NCI-H460 (cell line): ENCODE measurements around the gene MEF2B. TPM values are rescaled to one million over a fixed set of nuclear protein-coding genes. Genes with fewer than 3 reads are reported as not detected.
"Not testable (repeated sequence)": the region's sequence is repeated elsewhere in the genome, so short reads cannot be mapped to it uniquely, and the experiment has no call there.

ENCODE experiments used
- DNase-seq: peaks from one replicate; pipeline ENCODE4 v3.0.0-alpha.2; 2016; ENCODE audit warnings: low read depth; ENCODE audit errors: extremely low read depth
- total RNA-seq: library from RNA; depleted of rRNA; stranded (reverse); fragments of >200 nt; shearing (Covaris generic); gene quantifications from 2 replicates; pipeline ENCODE4 v1.2.3, GENCODE V29; 2014

MEF2B gene
- total RNA-seq, 1 experiment from 2014 or later: 0.59 TPM

DNA sequence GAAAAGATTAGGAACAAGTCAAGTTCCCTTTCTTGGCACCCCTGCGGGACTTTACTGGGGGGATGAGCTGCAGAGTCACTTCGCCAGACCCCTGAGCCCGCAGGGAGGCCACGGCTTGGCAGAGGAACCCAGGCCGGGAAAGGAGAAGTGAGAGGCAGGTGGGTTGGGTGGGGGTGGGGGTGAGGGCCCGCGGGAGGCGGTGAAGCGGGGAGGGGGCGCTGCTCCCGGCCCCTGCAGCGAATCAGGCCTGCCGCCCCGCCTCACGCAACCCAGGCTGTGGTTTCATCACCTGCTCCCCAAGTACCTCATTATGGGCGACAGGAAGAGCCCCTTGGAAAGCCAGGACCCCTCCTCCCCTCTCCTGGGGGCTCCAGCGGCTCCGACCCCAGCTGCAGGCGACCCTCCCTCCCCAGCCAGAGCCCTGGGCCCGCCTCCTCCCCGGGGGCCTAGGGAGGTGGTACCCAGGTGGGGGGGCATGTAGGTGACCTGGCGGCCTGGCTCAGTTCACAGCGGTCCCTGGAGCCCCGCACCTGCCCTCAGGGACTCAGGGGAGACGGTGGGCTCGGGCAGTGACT is 9.5 kb downstream of the MEF2B start:
- DNase-seq: no peak

GRCh38 chr19:19159534-19159933 is 10.5 kb downstream of the MEF2B start:
- no peak for DNase-seq

GRCh38 chr19:19157808-19158207 is 12.3 kb downstream of the MEF2B start:
- DNase-seq: no peak

DNA sequence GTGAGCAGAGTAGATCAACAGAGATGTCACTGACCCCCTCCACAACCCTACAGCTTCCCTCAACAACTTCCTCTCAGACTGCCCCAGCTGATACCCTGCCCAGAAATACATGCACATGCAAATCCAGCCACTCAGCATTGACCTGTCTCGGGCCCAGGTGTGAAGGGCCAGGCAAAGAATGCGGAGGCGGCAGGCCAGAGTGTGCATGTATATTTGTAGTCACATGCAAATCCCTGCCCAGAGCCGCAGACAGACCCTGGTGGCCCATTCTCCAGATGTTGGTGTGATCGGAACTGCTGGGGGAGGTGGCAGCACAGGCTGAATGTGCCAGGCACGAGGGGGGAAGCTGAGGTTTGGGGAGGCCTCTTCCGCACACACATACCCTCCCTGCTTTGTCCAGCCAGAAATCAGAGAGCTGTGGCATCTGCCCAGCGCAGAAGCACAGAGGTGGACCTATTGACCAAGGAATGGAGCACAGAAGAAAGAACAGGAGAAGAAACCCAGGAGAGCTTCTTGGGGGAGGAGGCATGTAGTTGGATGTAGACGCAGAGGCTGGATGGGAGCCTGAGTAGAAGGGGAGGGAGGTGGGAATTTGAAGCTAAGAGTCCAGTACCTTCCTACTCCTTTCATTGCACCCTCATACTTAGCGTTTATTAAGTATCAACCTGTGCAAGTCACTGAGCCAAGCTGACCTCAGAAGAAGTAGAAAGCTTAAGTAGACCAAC is 14.4 kb downstream of the MEF2B start:
- DNase-seq: no peak

DNA sequence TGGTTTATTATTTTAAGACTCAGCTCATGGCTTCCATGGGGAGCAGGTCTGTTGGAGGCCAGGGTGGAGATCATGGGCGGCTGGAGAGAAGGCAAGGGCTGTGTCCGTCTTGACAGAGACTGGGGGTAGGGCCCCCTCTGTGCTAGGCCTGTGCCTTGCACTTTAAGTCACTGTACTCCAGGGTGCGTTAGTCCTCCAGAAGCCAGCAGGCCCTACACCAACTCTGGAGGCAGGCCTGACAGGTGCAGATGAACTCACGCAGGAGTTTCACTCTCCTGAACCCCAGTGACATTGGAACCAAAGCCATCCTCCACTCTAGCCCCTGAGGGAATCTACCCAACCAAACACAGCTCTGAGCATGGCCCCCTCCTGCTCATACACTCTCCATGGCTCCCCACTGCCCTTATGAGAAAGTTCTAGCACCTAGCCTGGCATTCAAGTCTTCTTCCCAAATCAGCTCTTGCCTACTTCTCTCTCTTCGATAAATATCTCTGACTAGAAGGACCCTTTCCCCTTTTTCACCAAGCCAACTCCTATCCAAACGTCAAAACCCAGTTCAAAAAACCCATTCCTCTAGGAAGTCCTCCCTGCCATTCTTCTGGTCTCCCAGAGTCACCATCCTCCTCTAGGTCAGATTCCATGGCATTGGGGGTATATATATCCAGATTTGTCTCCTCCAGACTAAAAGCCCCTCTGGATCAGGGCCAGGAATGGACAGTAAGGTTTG is 15.1 kb downstream of the MEF2B start:
- DNase-seq: no peak

DNA sequence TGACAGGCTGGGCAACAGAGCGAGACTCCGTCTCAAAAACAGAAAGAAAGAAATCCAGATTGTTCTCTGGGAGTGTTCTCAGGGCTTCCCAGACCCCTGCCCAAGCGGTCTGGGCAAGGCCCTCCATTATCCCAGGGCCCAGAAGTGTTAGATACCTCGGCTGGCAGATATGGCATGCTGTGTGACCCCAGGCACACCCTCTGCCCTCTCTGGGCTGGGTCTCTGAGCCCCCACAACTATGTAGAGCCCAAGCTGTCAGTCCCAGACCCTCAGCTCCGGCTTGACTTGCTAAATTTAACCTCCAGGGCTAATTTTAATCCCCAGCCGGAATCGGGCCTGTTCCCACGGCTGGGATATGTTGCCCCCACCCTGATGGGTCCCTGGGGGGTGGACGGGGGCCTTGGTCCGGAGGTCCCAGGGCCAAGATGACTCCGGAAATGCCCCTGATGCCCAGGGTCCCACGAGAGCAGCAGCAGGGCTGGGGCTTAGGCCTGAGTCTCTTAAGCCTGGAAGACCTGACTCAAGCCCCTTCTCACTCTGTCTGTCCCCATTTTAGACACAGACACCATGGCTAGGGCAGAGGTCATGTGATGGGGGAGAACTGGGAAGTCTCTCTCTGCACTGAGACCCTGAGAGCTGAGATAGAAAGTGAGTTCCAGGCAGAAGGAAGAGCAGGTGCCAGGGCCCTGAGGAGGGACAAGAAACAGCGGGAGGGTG is 17.2 kb downstream of the MEF2B start:
- no peak for DNase-seq

DNA sequence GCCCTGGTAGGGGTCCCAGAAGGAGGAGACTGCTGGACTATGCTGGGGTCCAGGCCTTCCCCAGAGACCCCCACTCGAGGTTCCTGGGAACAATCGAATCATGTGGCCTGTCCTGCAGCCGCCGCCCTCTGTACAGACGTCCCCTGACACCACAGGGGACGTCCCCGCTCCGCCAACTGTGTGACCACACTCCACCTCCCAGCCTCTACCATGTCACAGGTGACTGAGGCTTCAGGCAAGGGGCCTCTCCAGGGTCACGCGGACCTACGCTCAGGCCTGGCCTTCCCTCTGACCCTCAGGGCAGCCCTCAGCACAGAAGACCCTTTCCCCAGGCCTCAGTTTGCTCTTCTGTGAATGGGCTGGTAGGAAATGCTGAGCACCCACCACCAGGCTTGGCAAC is 18.6 kb downstream of the MEF2B start:
- DNase-seq: no peak

DNA sequence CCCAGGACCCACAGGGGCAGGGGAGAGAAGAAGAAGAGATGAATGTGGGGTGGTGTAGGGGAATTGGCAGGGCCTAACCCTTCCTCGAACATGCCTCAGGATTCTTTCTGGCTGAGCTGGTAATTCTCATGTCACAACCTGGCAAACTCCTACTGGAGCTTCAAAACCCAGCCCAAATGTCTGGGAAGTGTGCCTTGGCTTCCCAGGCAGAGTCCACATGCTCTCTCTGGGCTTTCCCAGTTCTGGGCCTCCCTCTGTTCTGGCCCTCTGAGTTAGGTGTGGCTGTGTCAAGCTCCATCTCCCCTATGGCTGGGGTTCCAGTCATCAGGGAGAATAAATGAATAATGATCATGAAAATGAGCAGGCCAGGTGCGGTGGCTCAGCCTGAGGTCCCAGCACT is 20.6 kb downstream of the MEF2B start:
- DNase-seq: no peak

DNA sequence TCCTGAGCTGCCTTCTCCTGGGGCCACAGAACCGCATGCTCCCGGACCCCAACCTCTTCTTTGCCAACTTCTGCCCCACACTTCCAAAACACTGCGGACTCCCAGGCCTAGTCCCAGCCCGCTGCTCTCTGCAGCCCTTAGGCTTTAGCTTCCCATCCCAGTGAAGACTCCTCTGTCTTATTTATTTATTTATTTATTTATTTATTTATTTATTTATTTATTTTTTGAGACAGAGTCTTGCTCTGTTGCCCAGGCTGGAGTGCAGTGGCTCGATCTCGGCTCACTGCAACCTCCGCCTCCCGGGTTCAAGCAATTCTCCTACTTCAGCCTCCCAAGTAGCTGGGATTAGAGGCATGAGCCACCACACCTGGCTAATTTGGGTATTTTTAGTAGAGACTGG is 21.6 kb downstream of the MEF2B start:
- not testable (repeated sequence) for DNase-seq

DNA sequence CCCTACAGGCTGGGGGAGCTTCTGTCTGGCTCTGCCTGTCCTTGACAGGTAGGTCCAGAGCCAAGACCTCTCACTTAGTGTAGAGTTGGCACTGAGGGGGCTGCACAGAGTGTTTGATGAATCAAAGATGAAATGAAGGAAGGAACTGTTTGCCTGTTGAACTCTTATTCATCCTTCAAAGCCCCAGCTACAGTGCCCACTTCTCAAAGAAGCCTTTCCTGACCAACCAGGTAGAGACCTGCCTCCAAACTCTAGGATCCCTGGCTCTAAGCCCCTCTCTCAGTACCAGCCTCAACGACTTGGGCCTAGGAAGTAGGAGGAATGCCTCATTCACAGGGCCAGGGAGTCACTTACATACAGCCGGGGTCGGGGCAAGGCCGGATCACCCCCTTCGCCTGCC is 22.7 kb downstream of the MEF2B start:
- DNase-seq: no peak

DNA sequence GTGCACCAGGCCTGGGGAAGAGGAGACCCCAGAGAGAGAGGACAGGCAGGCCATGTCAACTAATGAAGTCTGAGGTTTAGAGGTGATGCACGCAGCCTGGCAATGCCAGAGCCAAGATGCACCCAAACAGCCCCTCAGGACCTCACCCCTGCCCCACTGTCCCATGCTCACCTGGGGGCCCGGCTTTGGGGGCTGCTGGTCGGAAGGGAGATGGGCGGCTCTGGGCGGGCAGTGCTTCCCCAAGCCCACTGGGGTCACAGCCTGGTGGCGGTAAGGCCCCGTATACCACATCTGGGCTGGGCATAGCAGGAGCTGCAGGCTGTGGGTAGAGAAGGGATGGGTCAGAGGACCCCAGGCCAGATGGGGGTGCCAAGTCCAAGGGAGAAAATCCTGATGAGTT is 23.2 kb downstream of the MEF2B start:
- no peak for DNase-seq

DNA sequence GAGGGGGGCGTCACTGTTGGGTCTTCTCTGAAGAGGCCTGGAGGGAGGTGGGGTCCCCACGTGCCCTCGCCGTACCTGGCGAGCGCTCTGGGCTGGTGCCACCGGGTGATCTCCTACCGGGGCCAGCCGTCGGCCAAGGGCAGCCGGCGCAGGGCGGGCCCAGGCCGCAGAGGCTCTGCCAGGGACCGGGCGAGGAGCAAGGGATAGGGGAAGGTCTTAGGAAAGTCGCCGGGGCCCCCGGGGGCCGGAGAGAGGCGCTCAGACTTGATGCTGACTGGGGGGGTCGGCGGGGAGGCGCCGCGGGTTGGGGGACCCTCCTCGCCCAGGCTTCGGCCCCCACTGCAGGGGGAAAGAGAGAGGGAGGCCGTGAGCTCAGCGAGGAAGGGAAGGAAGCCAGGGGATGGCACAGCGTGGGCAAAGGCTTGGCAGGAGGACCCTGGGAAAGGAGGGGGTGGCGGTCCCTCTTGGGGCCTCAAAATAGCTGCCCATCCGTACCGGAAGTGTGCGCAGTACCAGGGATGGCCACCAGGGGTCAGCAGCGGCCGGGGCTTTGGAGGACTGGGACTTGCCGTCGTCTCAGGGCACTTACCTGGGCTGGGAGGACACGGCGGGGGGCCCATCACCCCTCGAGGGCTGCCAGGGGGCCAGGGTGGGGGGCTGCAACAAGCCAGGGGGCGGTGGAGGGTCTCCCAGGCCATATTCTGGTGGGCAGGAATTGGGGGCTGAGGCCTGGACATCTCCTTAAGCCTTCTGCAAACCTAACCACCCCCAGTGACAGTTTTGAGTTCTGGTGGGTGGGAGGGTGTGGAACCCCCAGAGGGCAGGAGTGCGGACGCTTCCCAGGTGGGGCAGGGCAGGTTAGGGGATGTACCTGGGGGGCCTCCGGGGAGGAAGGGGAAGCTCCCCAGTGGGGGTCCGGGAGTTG is 24.1 kb downstream of the MEF2B start:
- DNase-seq: peak; percentile 44

DNA sequence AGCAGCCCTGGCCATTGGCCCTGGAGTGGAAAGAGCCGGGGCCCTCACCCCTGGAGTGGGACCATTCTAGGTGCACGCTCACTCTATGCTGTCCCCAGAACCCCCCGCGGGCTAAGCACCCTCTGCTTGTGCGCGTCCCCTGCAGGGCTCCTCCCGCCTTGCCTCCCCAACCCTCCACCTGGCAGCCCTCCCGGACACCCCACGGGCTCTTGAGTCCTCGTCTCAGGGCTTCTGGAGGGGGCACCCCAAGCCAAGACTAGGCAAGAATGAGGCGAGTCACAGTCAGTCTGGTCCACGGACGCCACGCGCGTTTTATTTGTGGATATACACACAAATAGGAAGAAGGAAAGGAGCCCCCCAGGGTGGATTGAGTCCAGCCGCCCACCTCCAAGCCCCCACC is 24.8 kb downstream of the MEF2B start:
- DNase-seq: no peak

GRCh38 chr19:19142347-19142746 is 27.7 kb downstream of the MEF2B start:
- DNase-seq: no peak

- DNase-seq: no peak
Observed at GRCh38 chr19:19140476-19140875, 29.6 kb downstream of the MEF2B start.

DNA sequence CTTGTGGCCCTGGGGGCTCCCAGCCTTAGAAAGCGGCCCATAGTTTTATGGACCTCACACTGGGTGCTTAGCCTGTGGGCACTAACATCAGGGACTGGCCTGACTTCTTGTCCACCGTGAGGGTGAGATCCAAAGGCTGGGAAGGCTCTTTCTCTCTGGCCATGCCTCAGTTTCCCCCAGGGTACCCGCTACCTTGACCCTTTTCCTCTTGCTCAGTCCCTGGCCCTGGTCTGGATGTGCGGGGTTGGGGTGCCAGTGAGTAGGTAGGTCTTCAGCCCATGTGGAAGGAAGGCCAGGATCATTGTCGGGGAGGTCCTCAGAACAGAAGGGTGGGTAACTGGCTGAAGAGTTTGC is 30.2 kb downstream of the MEF2B start:
- DNase-seq: no peak

DNA sequence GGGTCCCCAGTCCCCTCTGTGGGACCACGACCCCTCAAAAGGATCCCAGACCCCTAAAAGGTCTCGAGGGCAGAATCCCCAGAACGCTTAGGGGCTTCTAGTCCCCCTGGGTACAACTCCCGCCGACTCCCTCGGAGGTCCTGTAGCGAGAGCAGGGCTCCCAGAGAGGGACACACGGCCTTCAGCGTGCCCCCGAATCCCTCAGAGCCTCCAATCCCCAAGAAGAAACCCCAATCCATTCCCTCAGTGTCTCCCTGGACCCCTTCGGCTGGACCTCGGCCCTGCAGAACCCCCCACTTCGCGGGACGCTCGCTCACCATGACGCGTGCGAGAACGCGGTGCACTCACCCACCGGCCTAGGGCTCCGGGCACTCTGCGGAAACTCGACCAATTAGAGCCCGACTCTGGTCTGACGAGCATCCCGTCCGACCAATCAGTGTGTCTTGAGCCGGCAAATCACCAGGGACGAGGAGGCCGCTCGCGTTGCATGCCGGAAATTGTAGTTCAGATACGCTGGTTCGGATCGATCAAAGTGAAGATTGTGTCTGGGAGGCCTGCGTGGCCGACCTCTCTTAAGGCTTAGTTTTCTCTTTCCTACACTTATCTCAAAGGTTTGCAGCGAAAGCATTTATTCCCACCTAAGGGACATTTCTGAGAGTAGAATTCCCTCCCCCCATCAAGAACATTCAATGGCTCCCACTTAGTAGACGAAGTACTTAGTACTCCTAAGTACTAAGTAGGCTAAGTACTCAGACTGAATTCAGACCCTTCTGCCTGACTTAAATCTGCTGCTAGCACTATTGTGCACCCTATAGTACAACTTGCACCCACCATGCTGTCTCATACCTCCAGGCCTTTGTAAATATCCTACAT is 31.7 kb downstream of the MEF2B start, which contains the start of gene TMEM161A:
Gene TMEM161A (minus strand): TSS at position 370 of the 873 bp plus-strand sequence. CDS start 50 bp downstream, at position 320.
- DNase-seq: peak; percentile 96

- DNase-seq: no peak
Observed at GRCh38 chr19:19137556-19138108, 32.4 kb downstream of the MEF2B start.

GRCh38 chr19:19135713-19136112 is 34.4 kb downstream of the MEF2B start:
- DNase-seq: not testable (repeated sequence)
